Astrocyte of the cerebellum (primary cell): ENCODE data around the gene ZFR2.
"Not testable (repeated sequence)": the region's sequence is repeated elsewhere in the genome, so short reads cannot be mapped to it uniquely, and the experiment has no call there.

Experiments
- DNase-seq: peaks from one replicate; pipeline ENCODE4 v3.0.0-alpha.2; 2011; ENCODE audit warnings: low read depth
- H3K4me3 ChIP-seq: 2 replicates; pipeline ENCODE4 v1.5.1; 2011; ENCODE audit warnings: mild to moderate bottlenecking, low read depth, low read length, moderate library complexity
- CTCF ChIP-seq: IDR thresholded peaks from 2 replicates; pipeline ENCODE4 v1.5.1; 2012; ENCODE audit warnings: low read length, low read depth, moderate library complexity, mild to moderate bottlenecking; ENCODE audit errors: missing control alignments
- in situ Hi-C: cut with HindIII; loops from 2 replicates; pipeline ENCODE4 v1.10.0; 2017; ENCODE audit warnings: low sequenced_read_pairs

ZFR2 gene

GRCh38 chr19:3904233-3904632 lies 35.4 kb upstream of the ZFR2 start:
- no peak for DNase-seq
- no peak for TF ChIP-seq CTCF
- in situ Hi-C loops = no loop called here
- H3K4me3 ChIP-seq = no peak overlapping the region

- TF ChIP-seq CTCF = no peak
Observed at GRCh38 chr19:3902317-3902973, 33.6 kb upstream of the ZFR2 start.

DNA sequence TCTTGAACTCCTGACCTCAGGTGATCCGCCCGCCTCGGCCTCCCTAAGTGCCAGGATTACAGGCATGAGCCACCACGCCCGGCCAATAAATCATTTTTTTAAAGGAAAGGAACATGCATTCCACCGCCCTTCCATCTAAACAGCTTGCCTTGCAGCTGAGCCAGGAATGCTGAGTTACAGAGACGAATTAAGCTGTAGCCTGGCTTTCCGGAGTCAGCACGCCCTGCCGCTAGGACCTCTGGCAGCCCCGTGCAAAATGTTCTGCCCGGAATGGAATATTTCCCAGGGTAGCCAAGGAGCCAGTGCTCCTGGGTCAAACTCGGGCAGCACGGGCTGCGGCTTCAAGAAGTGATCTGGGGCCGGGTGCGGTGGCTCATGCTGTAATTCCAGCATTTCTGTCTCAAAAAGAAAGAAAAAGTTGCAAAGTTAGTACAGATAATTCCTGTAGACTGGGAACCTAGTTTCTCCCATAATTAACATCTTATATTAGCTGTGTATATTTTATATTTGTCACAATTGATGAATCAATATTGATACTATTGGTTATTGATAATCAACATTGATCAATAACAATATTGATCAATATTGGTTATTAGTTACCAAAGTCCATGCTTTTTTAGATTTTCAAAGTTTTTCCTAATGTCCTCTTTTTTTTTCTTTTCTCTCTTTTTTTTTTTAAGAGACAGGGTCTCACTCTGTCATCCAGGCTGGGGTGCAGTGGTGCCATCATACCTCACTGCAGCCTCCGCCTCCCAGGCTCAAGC lies 30.9 kb upstream of the ZFR2 start:
- H3K4me3 ChIP-seq = no peak overlapping the region
- no peak for DNase-seq
- no peak for TF ChIP-seq CTCF
- in situ Hi-C loops = no loop called here

More at GRCh38 chr19:3902317-3902973, 33.6 kb upstream of the ZFR2 start:
- H3K4me3 ChIP-seq = no peak overlapping the region
- in situ Hi-C loops = no loop called here
- no peak for DNase-seq

GRCh38 chr19:3898426-3898825 lies 29.6 kb upstream of the ZFR2 start:
- H3K4me3 ChIP-seq = no peak overlapping the region
- TF ChIP-seq CTCF = no peak
- in situ Hi-C loops = no loop called here
- no peak for DNase-seq

- in situ Hi-C loops = no loop called here
- no peak for TF ChIP-seq CTCF
- no peak for DNase-seq
- no peak overlapping the region for H3K4me3 ChIP-seq
Observed at GRCh38 chr19:3897936-3898335, 29.1 kb upstream of the ZFR2 start.

GRCh38 chr19:3895788-3896187 lies 26.9 kb upstream of the ZFR2 start:
- no peak for TF ChIP-seq CTCF
- no peak overlapping the region for H3K4me3 ChIP-seq
- in situ Hi-C loops = no loop called here
- DNase-seq = no peak

GRCh38 chr19:3894959-3895358 lies 26.1 kb upstream of the ZFR2 start:
- H3K4me3 ChIP-seq, DNase-seq, in situ Hi-C loops: not testable (repeated sequence)
